Caco-2 (cell line): Measurements from ENCODE around the gene SLC6A2. TPM values are rescaled to one million over a fixed set of nuclear protein-coding genes. Genes with fewer than 3 reads are reported as not detected.

Experiments
- total RNA-seq: library from RNA; stranded (reverse); gene quantifications from 2 replicates; pipeline ENCODE4 v1.2.3, GENCODE V29; 2022

The SLC6A2 gene
- total RNA-seq, 1 experiment from 2014 or later: not detected

Other genes starting within 250 kb of the SLC6A2 start
- gene MMP2, start 176.8 kb upstream of the SLC6A2 start, total RNA-seq: 0.14 and 0.91 TPM in 2 replicates
- 20.7 and 25.2 TPM in 2 replicates for gene LPCAT2, start 146.9 kb upstream of the SLC6A2 start, total RNA-seq
- gene CAPNS2, start 89.3 kb upstream of the SLC6A2 start, total RNA-seq: not detected in 2 replicates
- gene CES1, start 177.1 kb downstream of the SLC6A2 start, total RNA-seq: 74.1 and 97.4 TPM in 2 replicates
- not detected in 2 replicates for gene CES5A, start 219.4 kb downstream of the SLC6A2 start, total RNA-seq